Lung (tissue), 12 donors: Measurements from ENCODE around the gene MBNL3. TPM values are rescaled to one million over a fixed set of nuclear protein-coding genes. Genes with fewer than 3 reads are reported as not detected.
"Not testable (repeated sequence)": the region's sequence is repeated elsewhere in the genome, so short reads cannot be mapped to it uniquely, and the experiment has no call there.

Experiments used
- ATAC-seq: fragments of 200-7000 bp; cut with Tn5 transposase; one replicate; pipeline ENCODE4 v1.9.1; 2020; ENCODE audit warnings: moderate number of reproducible peaks; ENCODE audit not compliant: insufficient read depth, low FRiP score
- DNase-seq, 3 donors: peaks; one replicate each; pipeline ENCODE4 v3.0.0-alpha.2; 2013 to 2017
- H3K27ac ChIP-seq, 2 donors: one replicate each; pipeline ENCODE4 v1.5.1; 2013; ENCODE audit warnings: mild to moderate bottlenecking in 2 of 2, moderate library complexity in 2 of 2, control low read depth in 1 of 2, inconsistent platforms in 1 of 2, low read depth in 1 of 2, low read length in 1 of 2
- H3K27me3 ChIP-seq, 3 donors: one replicate each; pipeline ENCODE4 v1.5.1; 2013; ENCODE audit warnings: low read length in 2 of 3; ENCODE audit not compliant: control insufficient read depth in 3 of 3, insufficient read depth in 3 of 3
- H3K36me3 ChIP-seq, 4 donors: one replicate each; pipeline ENCODE4 v1.5.1; 2013; ENCODE audit warnings: low read length in 4 of 4, mild to moderate bottlenecking in 1 of 4, moderate library complexity in 1 of 4; ENCODE audit not compliant: control insufficient read depth in 4 of 4, insufficient read depth in 4 of 4
- H3K4me1 ChIP-seq, 5 donors: one replicate each; pipeline ENCODE4 v1.5.1; 2013; ENCODE audit warnings: low read length in 5 of 5, mild to moderate bottlenecking in 2 of 5, moderate library complexity in 1 of 5; ENCODE audit not compliant: control insufficient read depth in 5 of 5, insufficient read depth in 5 of 5
- H3K4me3 ChIP-seq: one replicate; pipeline ENCODE4 v1.5.1; 2013; ENCODE audit warnings: mild to moderate bottlenecking, control low read depth, moderate library complexity
- H3K9ac ChIP-seq, 2 donors: one replicate each; pipeline ENCODE4 v1.5.1; 2013; ENCODE audit warnings: low read length in 2 of 2, control low read depth in 1 of 2; ENCODE audit not compliant: insufficient read depth in 1 of 2
- H3K9me3 ChIP-seq, 4 donors: one replicate each; pipeline ENCODE4 v1.5.1; 2013; ENCODE audit warnings: low read length in 3 of 4, mild to moderate bottlenecking in 1 of 4, moderate library complexity in 1 of 4; ENCODE audit not compliant: control insufficient read depth in 4 of 4, insufficient read depth in 3 of 4
- CTCF ChIP-seq: IDR thresholded peaks from 2 replicates; pipeline ENCODE4 v1.5.1; 2012; ENCODE audit warnings: mild to moderate bottlenecking; ENCODE audit errors: control extremely low read depth, extremely low read depth
- WGBS, 2 donors: extraction: QIAGEN DNeasy Blood & Tissue Kit; methylation state at CpG; one replicate each; pipeline ENCODE4 v1.1.7; 2013; 5-methylcytosine and 5-hydroxymethylcytosine counted together
- polyA plus RNA-seq, 2 donors: library from polyadenylated mRNA; stranded (reverse); fragments of 200-250 nt; gene quantifications; one replicate each; pipeline ENCODE4 v1.2.1, GENCODE V29; 2013
- total RNA-seq, 2 donors: library from RNA; depleted of rRNA in 1 of 2; stranded (reverse); fragments of >200 nt in 1 of 2; gene quantifications; one replicate each; pipeline ENCODE4 v1.2.1, GENCODE V29; 2014 to 2021
- donor health status: control.
- donor health status: control.
- donor health status: Bipolar disorder and iron deficiency.
- donor health status: healthy.
- donor health status: DM: yes; HTN: yes; CAD: no.

MBNL3 gene
- total and polyA plus RNA-seq, 4 donors = 2.1 to 27.2 (median 11.1) TPM

GRCh38 chrX:132331000-132331399 lies 157.8 kb downstream of the MBNL3 start:
- no peak for DNase-seq
- peaks cover 0 to 5% (median 0%) of the 10 kb centered on the region in 4 donors for H3K9me3 ChIP-seq
- no peak for TF ChIP-seq CTCF
- no peak overlapping the region for H3K27ac ChIP-seq
- no peak overlapping the region for H3K9ac ChIP-seq
- no peak for ATAC-seq
- no peaks in the 10 kb centered on the region for H3K4me1 ChIP-seq
- no peak overlapping the region for H3K4me3 ChIP-seq
- no peaks in the 10 kb centered on the region for H3K36me3 ChIP-seq
- H3K27me3 ChIP-seq = peaks cover 0 to 14% (median 0%) of the 10 kb centered on the region in 3 donors

GRCh38 chrX:132330156-132330729 lies 158.6 kb downstream of the MBNL3 start:
- Histone ChIP-seq H3K4me3 (no peak overlapping the region), H3K27ac (no peak overlapping the region), H3K9me3 (peaks cover 0 to 5% (median 0%) of the 10 kb centered on the region in 4 donors), H3K27me3 (peaks cover 0 to 14% (median 0%) of the 10 kb centered on the region in 3 donors), H3K36me3 (no peaks in the 10 kb centered on the region), H3K9ac (no peak overlapping the region), H3K4me1 (no peaks in the 10 kb centered on the region)
- 82 to 97% methylated on average over 2 of the region's 2 CpGs for WGBS, 2 donors
- no peak for TF ChIP-seq CTCF
- ATAC-seq = no peak
- no peak for DNase-seq

GRCh38 chrX:132326960-132327359 lies 161.9 kb downstream of the MBNL3 start:
- ATAC-seq, H3K4me1 ChIP-seq, H3K9me3 ChIP-seq, H3K36me3 ChIP-seq, DNase-seq, H3K27ac ChIP-seq, H3K4me3 ChIP-seq, H3K9ac ChIP-seq: not testable (repeated sequence)
- WGBS, 2 donors = 90 to 93% methylated on average over 2 of the region's 2 CpGs
- H3K27me3 ChIP-seq = peaks cover 0 to 24% (median 0%) of the 10 kb centered on the region in 3 donors
